Measurements from ENCODE around the gene BTRC.

The BTRC gene

DNA sequence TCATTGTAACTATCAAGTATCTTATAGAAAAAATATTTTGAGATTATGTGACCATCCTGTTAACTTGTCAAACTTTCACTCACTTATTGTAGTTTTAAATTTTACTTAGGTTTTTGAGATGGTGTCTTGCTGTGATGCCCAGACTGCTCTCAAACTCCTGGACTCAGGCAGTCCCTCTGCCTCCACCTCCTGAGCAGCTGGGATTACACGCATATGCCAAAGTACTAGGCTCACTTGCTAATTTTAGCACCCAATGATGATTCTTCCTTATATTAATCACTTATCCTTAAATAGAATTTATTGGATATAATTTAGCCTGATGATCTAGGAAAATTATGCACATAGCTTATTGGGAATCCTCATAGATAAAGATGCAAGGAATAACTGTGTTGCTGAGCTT lies 104.9 kb downstream of the BTRC start:
- no peak overlapping the region for H3K4me3 ChIP-seq (ENCODE audit: low read length)
- DNase-seq (ENCODE audit: low read depth, low spot score) = no peak

DNA sequence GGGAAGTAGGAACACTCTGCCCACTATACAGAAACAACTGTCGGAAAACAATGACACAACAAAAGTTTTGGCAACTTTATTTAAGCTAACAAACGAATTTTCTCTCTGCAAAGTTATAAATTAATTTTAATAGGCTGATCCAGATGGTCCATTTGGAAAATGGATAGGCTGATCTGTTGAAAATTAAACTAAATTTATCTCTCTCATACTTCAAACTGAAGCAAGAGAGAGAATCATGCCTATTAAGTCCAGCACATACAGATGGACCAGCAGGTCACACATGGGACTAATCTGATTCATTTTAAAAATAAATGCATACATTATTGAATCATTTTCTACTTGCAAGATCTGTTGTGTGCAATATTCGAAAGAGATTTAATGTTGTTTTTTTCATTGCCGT lies 110.1 kb downstream of the BTRC start:
- no peak overlapping the region for H3K4me3 ChIP-seq (ENCODE audit: low read length)
- no peak for DNase-seq (ENCODE audit: low read depth, low spot score)

- no peak for DNase-seq (ENCODE audit: low read depth, low spot score)
- H3K4me3 ChIP-seq (ENCODE audit: low read length) = no peak overlapping the region
Observed at GRCh38 chr10:101464599-101464998, 110.6 kb downstream of the BTRC start.

GRCh38 chr10:101466016-101466912 lies 112.3 kb downstream of the BTRC start:
- DNase-seq (ENCODE audit: low read depth, low spot score) = no peak

DNA sequence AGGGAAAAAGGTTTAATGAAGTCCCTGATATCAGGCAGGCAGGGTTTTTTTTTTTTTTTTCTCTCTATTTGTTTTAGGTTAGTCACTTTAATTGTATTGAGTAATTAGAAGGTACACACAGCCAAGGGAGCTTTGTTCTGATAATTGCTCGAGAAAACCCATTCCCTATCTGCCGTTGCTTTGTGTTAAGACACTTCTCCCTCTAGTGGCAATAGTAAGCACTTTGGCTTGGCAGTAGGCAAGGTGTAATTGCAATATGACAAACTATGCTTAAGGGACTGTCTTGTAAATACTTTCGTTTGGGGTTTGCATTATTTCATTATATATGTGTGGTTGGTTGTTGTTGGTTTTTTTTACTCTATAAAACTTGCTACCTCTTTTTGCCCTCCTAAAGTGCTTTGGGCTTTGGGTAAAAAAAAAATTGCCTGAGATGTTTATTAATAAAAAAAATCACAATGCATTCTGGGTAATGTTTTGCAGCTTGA lies 113.4 kb downstream of the BTRC start:
- DNase-seq (ENCODE audit: low read depth, low spot score) = peak; percentile 72
- H3K4me3 ChIP-seq (ENCODE audit: low read length) = no peak overlapping the region

More at GRCh38 chr10:101466016-101466912, 112.3 kb downstream of the BTRC start:
- H3K4me3 ChIP-seq (ENCODE audit: low read length) = no peak overlapping the region

- no peak overlapping the region for H3K4me3 ChIP-seq (ENCODE audit: low read length)
- DNase-seq (ENCODE audit: low read depth, low spot score) = no peak
Observed at GRCh38 chr10:101468159-101468558, 114.2 kb downstream of the BTRC start.

- no peak overlapping the region for H3K4me3 ChIP-seq (ENCODE audit: low read length)
- no peak for DNase-seq (ENCODE audit: low read depth, low spot score)
Observed at GRCh38 chr10:101476383-101476782, 122.4 kb downstream of the BTRC start.

- H3K4me3 ChIP-seq (ENCODE audit: low read length) = no peak overlapping the region
- no peak for DNase-seq (ENCODE audit: low read depth, low spot score)
Observed at GRCh38 chr10:101478956-101479355, 125.0 kb downstream of the BTRC start.

DNA sequence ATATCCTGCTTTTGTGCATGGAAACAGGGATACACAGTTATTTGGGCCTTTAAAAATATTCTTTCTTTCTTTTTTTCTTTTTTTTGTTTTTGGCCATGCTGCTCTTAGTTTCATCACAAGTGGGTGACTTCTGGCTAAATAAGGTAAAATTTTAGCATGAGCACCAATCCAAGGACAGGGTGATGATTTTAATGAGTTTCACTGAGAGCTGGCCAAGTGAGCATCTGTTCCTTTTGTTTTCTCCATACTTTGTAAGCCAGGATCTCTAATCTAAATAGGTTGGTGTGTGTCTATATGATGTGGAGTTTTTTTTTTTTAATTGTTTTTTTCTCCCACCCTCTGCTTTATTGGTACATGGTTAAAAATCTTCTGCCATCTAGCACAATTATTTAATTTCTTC lies 127.3 kb downstream of the BTRC start:
- no peak overlapping the region for H3K4me3 ChIP-seq (ENCODE audit: low read length)
- DNase-seq (ENCODE audit: low read depth, low spot score) = no peak

DNA sequence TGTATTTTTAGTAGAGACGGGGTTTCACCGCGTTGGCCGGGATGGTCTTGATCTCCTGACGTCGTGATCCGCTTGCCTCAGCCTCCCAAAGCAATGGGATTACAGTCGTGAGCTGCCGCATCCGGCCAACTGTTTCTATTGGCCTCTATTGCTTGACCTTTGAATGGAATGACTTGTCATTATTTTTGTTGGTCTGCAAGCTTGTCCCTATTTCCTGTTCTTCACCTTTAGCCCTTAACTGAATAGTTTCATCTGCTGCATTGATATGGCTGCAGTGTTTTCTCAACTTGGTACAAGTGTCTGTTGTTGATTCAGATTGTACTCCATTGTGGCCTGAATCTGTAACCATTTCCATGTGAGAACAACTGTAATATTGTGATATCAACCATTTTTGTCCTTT lies 128.6 kb downstream of the BTRC start:
- no peak overlapping the region for H3K4me3 ChIP-seq (ENCODE audit: low read length)
- no peak for DNase-seq (ENCODE audit: low read depth, low spot score)

DNA sequence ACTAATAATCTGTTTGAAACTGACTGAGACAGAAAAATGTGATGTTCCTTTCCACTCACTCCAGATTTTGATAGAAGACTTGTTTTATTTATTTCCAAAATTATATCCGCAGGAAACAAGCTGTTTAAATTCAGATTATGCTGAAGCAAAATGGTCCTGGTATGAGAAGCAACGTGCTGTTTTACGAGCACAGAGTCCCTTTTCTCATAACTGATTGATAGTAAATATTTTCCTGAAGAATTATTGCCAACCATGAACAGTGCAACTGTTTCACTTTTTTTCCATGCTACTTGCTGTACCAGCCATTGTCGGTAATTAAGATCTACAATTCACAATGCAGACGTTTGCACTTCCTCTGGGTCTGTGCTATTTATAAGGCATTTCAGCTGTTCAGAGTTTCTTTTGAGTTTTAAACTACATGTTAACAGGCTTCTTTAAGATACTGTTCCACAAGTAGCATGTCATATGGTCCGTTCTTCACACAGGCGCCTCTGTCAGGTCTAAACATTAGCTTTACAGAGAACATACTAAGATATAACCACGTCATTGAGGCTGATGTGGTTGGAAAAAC lies 130.3 kb downstream of the BTRC start:
- H3K4me3 ChIP-seq (ENCODE audit: low read length) = no peak overlapping the region
- no peak for DNase-seq (ENCODE audit: low read depth, low spot score)

DNA sequence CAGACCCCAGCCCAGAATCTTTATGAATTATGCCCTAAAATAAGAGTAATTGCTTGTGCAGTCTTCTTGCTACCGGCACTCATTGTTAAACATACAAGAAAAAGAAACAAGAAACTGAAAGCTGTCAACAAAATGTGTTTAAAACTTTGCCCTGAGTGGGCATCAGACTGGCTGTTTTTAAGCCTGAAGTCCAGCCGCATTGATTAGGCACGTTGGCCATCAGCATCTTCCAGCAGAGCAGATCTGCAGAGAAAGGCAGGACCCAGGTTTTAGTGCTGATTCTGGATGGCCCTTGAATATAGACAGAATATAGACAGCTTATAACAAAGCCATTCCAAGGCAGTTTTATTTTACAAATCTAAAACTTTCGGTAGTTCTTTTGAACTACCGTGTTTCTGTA lies 131.2 kb downstream of the BTRC start:
- no peak overlapping the region for H3K4me3 ChIP-seq (ENCODE audit: low read length)

DNA sequence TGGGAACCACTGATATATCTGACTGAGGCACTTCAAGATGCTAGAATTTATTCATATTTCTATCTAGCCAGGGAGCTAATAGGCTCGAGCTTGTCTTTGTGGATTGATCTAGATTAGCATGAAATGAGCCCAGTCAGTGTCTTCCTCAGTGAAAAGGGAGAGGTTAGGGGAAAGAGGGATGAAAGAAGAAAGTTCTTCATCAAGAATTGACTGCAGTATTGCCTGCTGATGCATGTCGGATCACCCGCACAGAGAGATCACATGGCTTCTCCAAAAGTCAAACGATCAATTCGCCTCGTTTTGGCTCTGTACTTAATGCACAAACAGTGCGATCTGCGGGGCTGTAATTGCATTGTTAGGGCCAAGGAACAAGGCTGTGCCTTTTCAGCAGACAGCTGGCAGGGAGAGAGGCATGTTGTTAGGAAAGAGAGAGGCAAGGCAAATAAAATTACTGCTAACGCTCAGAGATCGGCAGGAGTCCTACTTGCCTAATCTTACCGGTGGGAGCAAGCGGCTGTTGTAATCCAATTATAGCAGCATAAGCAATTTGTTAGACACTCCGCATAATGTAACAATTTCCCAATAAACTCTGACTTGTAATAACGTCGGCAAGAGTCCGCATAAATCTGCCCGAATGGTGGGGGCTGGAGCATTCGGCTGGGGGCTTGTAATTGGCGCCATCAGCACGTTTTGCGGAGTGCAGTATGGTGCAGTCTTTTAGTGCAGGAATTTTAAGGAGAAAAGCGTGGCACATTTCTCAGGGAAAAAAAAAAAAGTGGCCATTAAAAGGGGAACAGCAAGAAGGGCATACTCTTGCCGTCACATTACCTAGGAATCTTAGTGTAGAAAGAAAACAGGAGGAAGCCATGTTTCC lies 132.0 kb downstream of the BTRC start:
- H3K4me3 ChIP-seq (ENCODE audit: low read length) = no peak overlapping the region
- DNase-seq (ENCODE audit: low read depth, low spot score) = no peak

More for the DNA sequence above, 131.2 kb downstream of the BTRC start:
- DNase-seq (ENCODE audit: low read depth, low spot score) = no peak

DNA sequence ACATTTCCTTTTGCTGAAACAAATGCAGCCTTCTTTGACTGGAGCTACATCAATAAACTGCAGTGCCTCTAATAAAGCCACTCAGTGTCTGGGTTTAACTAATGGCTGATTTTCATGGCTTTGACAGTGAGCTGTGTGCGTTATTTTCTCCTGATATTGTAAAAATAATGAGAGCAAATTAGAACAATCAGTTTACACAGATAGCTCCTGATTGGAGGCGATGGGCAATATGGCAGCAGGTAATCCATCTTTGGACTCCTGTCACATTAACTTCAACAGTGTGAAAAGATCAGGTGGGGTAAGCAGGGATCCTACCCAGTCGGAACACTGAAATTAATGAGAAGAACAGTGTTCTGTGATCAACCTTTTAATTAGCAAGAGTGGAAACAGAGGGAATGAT lies 133.4 kb downstream of the BTRC start:
- no peak for DNase-seq (ENCODE audit: low read depth, low spot score)
- H3K4me3 ChIP-seq (ENCODE audit: low read length) = no peak overlapping the region

DNA sequence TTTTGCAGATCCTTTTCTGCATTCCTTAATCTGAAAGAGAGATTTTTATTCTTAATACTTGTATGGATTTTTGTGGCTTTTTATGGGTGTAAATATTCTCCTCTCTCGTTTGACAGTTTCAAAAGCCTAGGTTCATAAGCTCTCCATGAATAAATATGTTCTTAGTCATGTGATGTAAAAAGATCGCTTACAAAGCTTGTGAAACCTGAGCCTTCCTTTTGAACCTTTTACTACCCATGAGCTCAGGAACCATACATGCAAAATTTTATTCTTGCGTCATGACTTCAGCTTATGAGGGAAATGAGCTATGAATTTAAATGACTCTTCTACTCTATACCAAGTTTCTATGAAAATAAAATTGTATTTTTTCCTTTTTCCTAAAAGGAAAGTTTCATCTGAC lies 135.4 kb downstream of the BTRC start:
- no peak overlapping the region for H3K4me3 ChIP-seq (ENCODE audit: low read length)
- DNase-seq (ENCODE audit: low read depth, low spot score) = no peak

DNA sequence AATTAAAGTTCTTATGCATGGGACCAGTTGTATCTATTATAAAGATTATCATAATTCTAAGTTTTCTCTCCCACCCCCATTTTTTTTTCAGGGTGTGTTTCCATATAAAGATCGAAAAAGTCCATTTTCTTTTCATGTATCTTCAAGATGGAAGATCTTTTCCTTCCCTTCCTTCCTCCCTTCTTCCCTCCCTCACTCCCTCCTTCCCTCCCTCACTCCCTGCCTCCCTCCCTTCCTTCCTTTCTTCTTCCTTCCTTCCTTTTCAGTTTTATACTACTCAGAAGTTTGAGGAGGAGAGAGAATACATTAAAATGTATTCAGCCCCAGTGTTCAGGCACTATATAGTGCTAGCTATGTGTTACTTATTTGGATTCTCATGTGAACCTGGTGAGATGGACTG lies 136.1 kb downstream of the BTRC start:
- DNase-seq (ENCODE audit: low read depth, low spot score) = no peak
- H3K4me3 ChIP-seq (ENCODE audit: low read length) = no peak overlapping the region

- H3K4me3 ChIP-seq (ENCODE audit: low read length) = no peak overlapping the region
- DNase-seq (ENCODE audit: low read depth, low spot score) = no peak
Observed at GRCh38 chr10:101492205-101492604, 138.2 kb downstream of the BTRC start.

GRCh38 chr10:101492814-101493213 lies 138.8 kb downstream of the BTRC start:
- no peak overlapping the region for H3K4me3 ChIP-seq (ENCODE audit: low read length)
- no peak for DNase-seq (ENCODE audit: low read depth, low spot score)

DNA sequence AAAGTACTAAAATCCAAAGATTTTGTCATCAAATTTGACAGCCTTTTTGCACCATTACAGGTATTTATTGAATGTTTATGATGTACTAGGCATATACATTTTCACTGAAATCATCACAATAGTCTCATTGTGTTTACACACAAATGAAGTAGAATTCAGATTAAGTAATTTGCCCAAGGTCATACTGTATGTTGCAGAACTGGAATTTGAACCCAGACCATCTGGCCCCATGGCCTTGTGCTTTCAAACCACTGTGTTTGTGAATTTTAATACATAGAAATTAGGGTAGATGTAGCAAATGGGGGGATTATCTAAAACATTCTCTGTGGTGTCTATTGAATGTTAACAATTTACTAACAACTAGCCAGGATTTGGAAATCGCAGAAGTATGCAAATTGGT lies 139.3 kb downstream of the BTRC start:
- DNase-seq (ENCODE audit: low read depth, low spot score) = no peak

DNA sequence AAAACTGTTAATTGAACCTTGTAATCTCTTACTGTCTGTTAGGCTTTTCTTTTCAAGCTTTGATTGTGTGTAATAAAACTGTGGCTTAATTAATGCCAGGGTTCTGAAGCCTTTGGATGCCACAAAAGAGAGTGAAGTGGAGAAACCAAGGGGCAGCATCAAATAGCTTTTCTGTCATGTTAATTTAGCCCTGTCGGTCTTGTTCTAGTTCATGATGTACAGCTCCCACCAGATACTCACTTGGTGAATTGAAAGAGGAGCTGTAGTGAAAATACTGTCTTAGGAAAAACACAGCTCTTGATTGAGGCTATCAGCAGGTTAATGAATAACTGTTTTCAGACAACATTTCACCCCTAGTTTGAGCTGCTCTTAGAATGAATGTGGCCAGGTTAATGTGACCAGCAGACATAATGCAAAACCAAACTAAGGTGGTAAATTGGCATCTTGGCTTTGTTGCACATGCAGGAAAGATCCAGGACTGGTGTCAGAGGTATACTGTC lies 139.9 kb downstream of the BTRC start:
- H3K4me3 ChIP-seq (ENCODE audit: low read length) = no peak overlapping the region
- no peak for DNase-seq (ENCODE audit: low read depth, low spot score)

More for the DNA sequence above, 139.3 kb downstream of the BTRC start:
- no peak overlapping the region for H3K4me3 ChIP-seq (ENCODE audit: low read length)
